Osteocyte (in vitro differentiated cells): ENCODE results near the gene UBL3. TPM values are rescaled to one million over a fixed set of nuclear protein-coding genes. Genes with fewer than 3 reads are reported as not detected.

Experiments
- DNase-seq: peaks from one replicate; pipeline ENCODE4 v3.0.0; 2021; ENCODE audit warnings: mixed read lengths; ENCODE audit not compliant: unreplicated experiment; ENCODE audit errors: extremely low spot score
- H3K27ac Mint-ChIP-seq: one replicate; pipeline ENCODE4 v1.8.0; 2021; ENCODE audit warnings: mild to moderate bottlenecking, mixed read lengths; ENCODE audit not compliant: unreplicated experiment
- H3K27me3 Mint-ChIP-seq: one replicate; pipeline ENCODE4 v1.8.0; 2021; ENCODE audit warnings: mixed read lengths; ENCODE audit not compliant: unreplicated experiment
- H3K36me3 Mint-ChIP-seq: one replicate; pipeline ENCODE4 v1.8.0; 2021; ENCODE audit warnings: mixed read lengths; ENCODE audit not compliant: unreplicated experiment
- H3K4me1 Mint-ChIP-seq: one replicate; pipeline ENCODE4 v1.8.0; 2021; ENCODE audit warnings: mixed read lengths; ENCODE audit not compliant: unreplicated experiment
- H3K4me3 Mint-ChIP-seq: one replicate; pipeline ENCODE4 v1.8.0; 2021; ENCODE audit warnings: mild to moderate bottlenecking, moderate library complexity, mixed read lengths; ENCODE audit not compliant: unreplicated experiment
- H3K9me3 Mint-ChIP-seq: one replicate; pipeline ENCODE4 v1.8.0; 2021; ENCODE audit warnings: mixed read lengths; ENCODE audit not compliant: unreplicated experiment
- CTCF ChIP-seq: fragments of 200-600 bp; sonication (generic); IDR thresholded peaks from 2 replicates; pipeline ENCODE4 v1.5.0; 2021; ENCODE audit warnings: antibody characterized with exemption, mild to moderate bottlenecking, moderate library complexity
- total RNA-seq: library from RNA; stranded (reverse); gene quantifications from 2 replicates; pipeline ENCODE4 v1.2.1, GENCODE V29; 2021

The UBL3 gene
- total RNA-seq, 1 donor from 2014 or later, result 28.3 TPM

- no peaks in the 10 kb centered on the region for H3K36me3 Mint-ChIP-seq
- H3K4me3 Mint-ChIP-seq, result no peak overlapping the region
- no peaks in the 10 kb centered on the region for H3K9me3 Mint-ChIP-seq
- H3K27me3 Mint-ChIP-seq, result no peaks in the 10 kb centered on the region
- no peak for TF ChIP-seq CTCF
- H3K27ac Mint-ChIP-seq, result no peak overlapping the region
- DNase-seq, result no peak
- peaks cover 18% of the 10 kb centered on the region for H3K4me1 Mint-ChIP-seq
These were observed 9.6 kb upstream of the UBL3 start for GRCh38 chr13:29859971-29860370.

- Mint-ChIP-seq H3K4me1 (peaks cover 18% of the 10 kb centered on the region), H3K9me3 (no peaks in the 10 kb centered on the region), H3K4me3 (no peak overlapping the region), H3K27me3 (no peaks in the 10 kb centered on the region), H3K27ac (no peak overlapping the region), H3K36me3 (no peaks in the 10 kb centered on the region)
- TF ChIP-seq CTCF, result no peak
- DNase-seq, result no peak
These were observed 8.2 kb upstream of the UBL3 start for GRCh38 chr13:29858667-29859066.

GRCh38 chr13:29858231-29858630 is 7.8 kb upstream of the UBL3 start:
- Mint-ChIP-seq H3K36me3 (no peaks in the 10 kb centered on the region), H3K4me3 (no peak overlapping the region), H3K27me3 (no peaks in the 10 kb centered on the region), H3K4me1 (peaks cover 19% of the 10 kb centered on the region), H3K27ac (no peak overlapping the region), H3K9me3 (no peaks in the 10 kb centered on the region)
- TF ChIP-seq CTCF, result no peak
- no peak for DNase-seq

- no peak for TF ChIP-seq CTCF
- peaks cover 15% of the 10 kb centered on the region for H3K4me1 Mint-ChIP-seq
- H3K9me3 Mint-ChIP-seq, result no peaks in the 10 kb centered on the region
- no peak overlapping the region for H3K27ac Mint-ChIP-seq
- no peak for DNase-seq
- no peak overlapping the region for H3K4me3 Mint-ChIP-seq
- H3K36me3 Mint-ChIP-seq, result no peaks in the 10 kb centered on the region
- H3K27me3 Mint-ChIP-seq, result no peaks in the 10 kb centered on the region
These were observed 6.7 kb upstream of the UBL3 start for GRCh38 chr13:29857085-29857484.

- Mint-ChIP-seq H3K9me3 (no peaks in the 10 kb centered on the region), H3K4me3 (no peak overlapping the region)
- no peak for TF ChIP-seq CTCF
These were observed 6.0 kb upstream of the UBL3 start for GRCh38 chr13:29856426-29856825.

More at GRCh38 chr13:29856426-29856825, 6.0 kb upstream of the UBL3 start:
- H3K36me3 Mint-ChIP-seq, result no peaks in the 10 kb centered on the region
- peaks cover 8% of the 10 kb centered on the region for H3K4me1 Mint-ChIP-seq
- no peaks in the 10 kb centered on the region for H3K27me3 Mint-ChIP-seq
- H3K27ac Mint-ChIP-seq, result no peak overlapping the region
- DNase-seq, result no peak
